KG1 (cell line): Measurements from ENCODE around the gene KRTAP23-1.

ENCODE experiments used
- DNase-seq: peaks from one replicate; lab custom pipeline; 2025; lab: John Stamatoyannopoulos, UW

The KRTAP23-1 gene, protein sequence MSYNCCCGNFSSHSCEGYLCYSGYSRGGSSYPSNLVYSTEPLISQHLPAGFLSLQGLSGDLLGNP

GRCh38 chr21:30348506-30348905, at the start of gene KRTAP23-1:
Gene KRTAP23-1 (minus strand): TSS chr21:30348606. CDS start chr21:30348606, 0 bp downstream.
- DNase-seq: no peak

DNA sequence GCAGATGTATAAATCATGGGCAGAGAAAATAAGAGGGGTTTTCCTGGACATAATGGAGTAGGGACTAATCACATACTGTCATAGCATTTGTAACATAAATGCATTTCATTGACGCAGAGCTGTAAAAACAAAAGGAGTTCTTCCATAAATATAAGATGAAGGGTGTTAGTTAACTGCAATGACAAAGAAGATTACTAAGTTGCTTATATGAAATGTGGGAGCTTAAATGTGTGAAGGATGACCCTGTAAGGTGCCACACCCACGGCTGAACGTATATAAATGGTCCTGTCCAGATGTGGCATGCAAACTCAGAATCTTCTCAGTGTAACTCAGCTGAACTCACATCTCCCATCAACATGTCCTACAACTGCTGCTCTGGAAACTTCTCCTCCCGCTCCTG, 47.3 kb upstream of the KRTAP23-1 start, which contains the start of gene KRTAP13-1:
Gene KRTAP13-1 (plus strand): TSS at position 301 of the 400 bp plus-strand sequence. CDS start 56 bp downstream, at position 357.
- no peak for DNase-seq

- DNase-seq: no peak
These were observed 43.2 kb upstream of the KRTAP23-1 start for GRCh38 chr21:30391492-30392025.

DNA sequence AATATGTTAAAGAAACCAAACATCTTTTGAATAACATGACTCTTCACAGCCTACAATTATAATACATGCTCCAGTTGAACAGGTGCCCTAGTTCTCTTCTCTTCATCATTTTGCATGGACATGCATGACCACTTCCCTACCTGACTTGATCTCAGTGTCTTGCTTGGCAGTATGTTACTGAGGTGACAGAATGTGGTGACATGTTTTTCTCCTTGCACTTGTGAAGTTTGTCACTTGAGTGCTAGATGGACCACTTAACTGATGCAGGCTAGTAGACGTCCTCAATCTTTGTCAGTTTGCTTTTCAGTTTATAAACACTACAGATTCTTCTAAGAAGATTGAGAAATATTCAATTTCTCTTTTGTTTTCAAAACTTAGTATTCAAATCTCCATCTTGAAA, 33.8 kb upstream of the KRTAP23-1 start:
- DNase-seq: no peak

- no peak for DNase-seq
These were observed 23.8 kb upstream of the KRTAP23-1 start, which contains the start of gene KRTAP13-2 for GRCh38 chr21:30372139-30372770. Gene KRTAP13-2 (minus strand): TSS chr21:30372271. CDS start chr21:30372213, 58 bp downstream.

DNA sequence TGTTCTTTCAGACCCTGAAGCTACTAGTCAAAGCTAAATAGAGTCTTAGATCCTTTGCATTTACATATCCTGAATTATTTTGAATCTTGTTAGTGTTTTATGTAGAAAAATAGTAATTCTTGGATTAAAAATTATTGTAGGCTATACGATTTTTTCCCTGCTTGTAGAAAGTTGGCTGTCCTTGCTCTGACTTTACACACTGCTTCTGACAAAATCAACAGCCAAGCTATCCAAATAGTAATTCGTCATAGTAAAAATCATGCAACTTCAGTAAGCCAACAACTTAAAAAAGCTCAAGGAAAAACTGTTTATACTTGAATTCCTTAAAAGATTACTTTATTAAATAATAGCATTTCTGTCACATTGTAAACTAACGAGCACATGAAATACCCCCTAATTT, 7.5 kb upstream of the KRTAP23-1 start:
- DNase-seq: no peak

- DNase-seq: no peak
These were observed 6.1 kb upstream of the KRTAP23-1 start for GRCh38 chr21:30354308-30355005.

GRCh38 chr21:30351534-30351933, 3.1 kb upstream of the KRTAP23-1 start:
- DNase-seq: no peak

DNA sequence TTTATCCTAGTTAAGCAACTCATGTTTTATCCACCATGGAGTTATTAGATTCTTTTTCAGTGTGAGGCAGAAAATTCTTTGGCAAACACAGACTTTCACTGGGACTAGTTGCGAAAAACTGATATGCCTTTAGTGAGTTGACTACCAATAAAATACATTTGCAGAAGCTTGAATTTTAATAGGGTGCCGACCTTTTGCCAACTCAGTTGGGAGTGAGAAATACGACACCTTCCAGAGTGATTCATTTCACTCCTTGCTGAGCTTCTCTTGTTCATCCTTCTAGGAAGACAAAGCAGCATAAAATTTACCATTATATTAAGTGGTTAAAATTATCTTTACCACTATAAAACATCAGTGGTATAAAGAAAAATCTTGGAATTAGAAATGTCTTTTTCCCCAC, 1.2 kb upstream of the KRTAP23-1 start:
- no peak for DNase-seq

GRCh38 chr21:30345014-30345413, 3.4 kb downstream of the KRTAP23-1 start:
- DNase-seq: no peak

- peak; percentile 1 for DNase-seq
These were observed 7.5 kb downstream of the KRTAP23-1 start for GRCh38 chr21:30340714-30341573.

DNA sequence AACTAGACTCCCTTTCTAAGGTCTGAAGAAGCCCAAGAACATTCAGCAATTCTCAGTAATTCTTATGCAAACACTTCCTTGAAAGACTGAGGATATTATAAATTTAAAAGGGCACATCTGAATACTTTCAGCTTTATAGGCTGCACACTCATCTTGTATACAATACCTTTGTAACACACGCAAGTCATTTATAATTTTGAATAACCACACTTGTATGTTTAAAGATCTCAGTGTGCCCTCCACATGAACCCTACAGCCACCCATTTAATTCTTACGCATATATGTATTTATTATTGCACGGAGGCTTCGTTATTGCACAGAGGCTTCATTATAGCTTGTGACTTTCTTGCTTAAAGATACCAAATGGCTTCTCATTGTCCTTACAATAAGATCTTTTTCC, 9.7 kb downstream of the KRTAP23-1 start:
- DNase-seq: no peak

- no peak for DNase-seq
These were observed 10.6 kb downstream of the KRTAP23-1 start for GRCh38 chr21:30337772-30338171.

DNA sequence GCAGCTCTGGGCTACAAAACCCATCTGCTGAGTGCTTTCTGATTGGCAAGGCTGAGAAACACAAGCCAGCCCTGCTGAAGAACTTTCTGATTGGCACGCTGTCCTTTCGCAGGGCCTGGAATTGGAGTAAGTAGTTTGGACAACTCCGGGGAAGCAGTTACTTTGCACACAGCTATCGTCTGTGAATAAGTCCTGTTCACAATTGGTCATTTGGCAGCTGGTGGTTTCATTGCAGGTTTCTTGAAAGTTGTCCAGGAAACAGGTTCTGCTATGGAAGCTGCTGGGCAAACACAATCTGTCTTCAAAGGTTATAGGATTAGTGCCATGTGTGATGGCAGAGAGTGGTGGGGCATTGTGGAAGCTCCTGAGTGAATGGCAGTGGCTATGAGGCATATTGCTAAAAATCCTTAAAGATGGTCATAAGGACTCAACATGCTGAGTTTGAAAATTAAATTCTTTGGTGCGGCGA, 11.1 kb downstream of the KRTAP23-1 start, which contains the start of gene KRTAP27-1:
Gene KRTAP27-1 (minus strand): TSS at position 419 of the 469 bp plus-strand sequence. CDS start 26 bp downstream, at position 393.
- DNase-seq: no peak

DNA sequence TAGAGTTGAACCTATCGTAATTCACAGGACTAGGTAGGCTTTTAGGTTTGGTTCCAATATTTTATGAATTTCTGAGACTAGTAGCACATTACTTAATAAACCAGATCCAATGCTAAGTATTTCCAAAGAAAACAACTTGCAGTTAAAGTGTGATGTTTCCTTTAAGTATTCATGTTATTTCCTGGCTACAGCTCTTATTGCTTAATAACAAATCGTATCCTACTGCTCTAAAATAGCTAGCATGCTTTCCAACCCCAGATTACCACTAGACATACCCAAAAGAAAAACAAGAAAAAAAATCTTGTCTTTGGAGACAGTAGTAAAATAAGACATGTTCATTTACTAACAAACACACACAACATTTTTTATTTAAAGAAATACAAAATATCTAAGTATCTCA, 11.8 kb downstream of the KRTAP23-1 start:
- DNase-seq: no peak

DNA sequence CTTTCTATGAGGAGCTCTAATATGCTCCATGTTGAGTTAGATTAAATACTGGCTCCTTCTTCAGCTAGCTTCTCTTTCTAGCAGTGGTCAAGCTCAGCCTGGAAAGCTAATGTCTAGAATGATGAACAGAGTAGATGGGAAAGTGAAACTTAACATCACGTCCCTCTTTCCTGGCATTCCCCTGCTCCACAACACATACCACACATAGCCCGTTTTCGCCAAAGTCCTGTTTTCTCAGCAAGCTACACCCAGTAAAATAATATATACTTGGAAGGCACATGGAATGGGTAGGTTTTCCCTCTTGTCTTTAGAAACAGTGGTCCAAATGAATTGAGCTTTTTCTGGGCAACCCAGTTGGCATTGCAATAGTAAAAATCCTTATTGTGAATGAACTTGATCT, 14.7 kb downstream of the KRTAP23-1 start:
- DNase-seq: no peak

- no peak for DNase-seq
These were observed 15.7 kb downstream of the KRTAP23-1 start for GRCh38 chr21:30332681-30333080.

DNA sequence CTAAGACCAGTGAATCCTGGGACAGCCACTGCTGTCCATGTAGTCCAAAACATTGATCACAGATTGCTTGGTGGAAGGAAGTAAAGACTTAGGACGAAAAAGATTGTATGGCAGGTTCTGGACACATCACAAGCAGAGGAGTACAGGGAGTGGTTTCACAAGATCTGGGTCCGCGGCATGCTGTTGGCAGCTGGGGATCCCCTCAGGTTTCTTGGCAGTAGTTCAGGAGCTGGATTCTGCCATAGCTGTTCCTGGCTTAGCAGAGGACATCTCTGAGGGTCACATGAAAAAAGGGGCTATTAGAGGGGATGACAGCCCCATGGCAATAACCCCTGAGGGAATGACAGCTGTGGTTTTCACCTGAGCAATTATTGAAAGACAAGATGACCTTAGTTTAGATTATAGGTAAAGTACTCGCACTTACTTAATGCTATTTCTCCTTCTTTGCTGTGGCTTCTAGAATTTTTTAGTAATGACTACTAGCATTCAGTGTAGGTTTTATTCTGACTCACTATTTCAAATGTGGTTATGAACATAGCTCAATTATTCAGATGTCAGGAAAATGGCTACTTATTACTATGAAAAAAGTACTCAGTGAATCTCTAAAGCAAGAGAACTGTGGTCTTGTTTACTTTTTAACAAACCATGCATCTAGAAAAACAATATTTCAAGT, 19.1 kb downstream of the KRTAP23-1 start:
- no peak for DNase-seq

DNA sequence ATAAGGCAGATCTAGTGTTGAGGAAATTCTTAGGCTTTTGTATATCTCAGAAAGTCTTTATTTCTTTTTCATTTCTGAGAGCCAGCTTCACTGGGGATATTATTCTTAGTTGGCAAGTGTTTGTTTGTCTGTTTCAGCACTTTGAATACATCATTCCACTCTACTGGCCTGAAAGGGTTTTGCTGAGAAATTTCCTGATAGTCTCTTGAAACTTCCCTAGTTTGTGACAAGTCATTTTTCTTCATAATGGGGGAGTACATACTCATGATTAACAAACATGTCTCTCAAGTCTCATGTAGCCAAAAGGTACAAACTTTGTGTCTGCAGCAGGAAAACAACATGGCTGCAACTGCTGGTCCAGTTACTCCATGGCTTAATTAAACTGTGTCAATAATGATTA, 22.0 kb downstream of the KRTAP23-1 start:
- DNase-seq: no peak

GRCh38 chr21:30320215-30320614, 28.2 kb downstream of the KRTAP23-1 start, which contains the start of gene KRTAP26-1:
Gene KRTAP26-1 (minus strand): TSS chr21:30320315. CDS start chr21:30320035, 280 bp downstream.
- no peak for DNase-seq

GRCh38 chr21:30315701-30316100, 32.7 kb downstream of the KRTAP23-1 start:
- DNase-seq: no peak
